Stimulated activated naive B cell treated with anti-CD40 and anti-IgM and Interleukin-4, amounts not matched to agents 10 μg/mL and 1 μg/mL and 100 μg/mL, for 72 hours (primary cell): ENCODE measurements around the gene C2orf76.
"Not testable (repeated sequence)": the region's sequence is repeated elsewhere in the genome, so short reads cannot be mapped to it uniquely, and the experiment has no call there.

Source experiments
- ATAC-seq, 2 donors: fragments of 150-1000 bp; cut with Tn5 transposase; replicated peaks; 2 replicates each; pipeline ENCODE4 v1.10.0; 2021; ENCODE audit warnings: moderate library complexity in 1 of 2
- DNase-seq: peaks from one replicate; pipeline ENCODE4 v3.0.0; 2021
- H3K27ac Mint-ChIP-seq: one replicate; pipeline ENCODE4 v1.8.0; 2022; ENCODE audit warnings: mild to moderate bottlenecking, mixed read lengths
- H3K27me3 Mint-ChIP-seq, 2 donors: one replicate each; pipeline ENCODE4 v1.8.0; 2022; ENCODE audit warnings: mixed read lengths in 2 of 2
- H3K36me3 Mint-ChIP-seq, 2 donors: one replicate each; pipeline ENCODE4 v1.8.0; 2022; ENCODE audit warnings: mixed read lengths in 2 of 2, mild to moderate bottlenecking in 1 of 2
- H3K4me1 Mint-ChIP-seq, 2 donors: one replicate each; pipeline ENCODE4 v1.8.0; 2022; ENCODE audit warnings: mixed read lengths in 2 of 2, mild to moderate bottlenecking in 1 of 2
- H3K4me3 Mint-ChIP-seq, 2 donors: one replicate each; pipeline ENCODE4 v1.8.0; 2022; ENCODE audit warnings: mild to moderate bottlenecking in 2 of 2, mixed read lengths in 2 of 2, moderate library complexity in 1 of 2
- H3K9me3 Mint-ChIP-seq, 2 donors: one replicate each; pipeline ENCODE4 v1.8.0; 2022; ENCODE audit warnings: mixed read lengths in 2 of 2, mild to moderate bottlenecking in 1 of 2

The C2orf76 gene

DNA sequence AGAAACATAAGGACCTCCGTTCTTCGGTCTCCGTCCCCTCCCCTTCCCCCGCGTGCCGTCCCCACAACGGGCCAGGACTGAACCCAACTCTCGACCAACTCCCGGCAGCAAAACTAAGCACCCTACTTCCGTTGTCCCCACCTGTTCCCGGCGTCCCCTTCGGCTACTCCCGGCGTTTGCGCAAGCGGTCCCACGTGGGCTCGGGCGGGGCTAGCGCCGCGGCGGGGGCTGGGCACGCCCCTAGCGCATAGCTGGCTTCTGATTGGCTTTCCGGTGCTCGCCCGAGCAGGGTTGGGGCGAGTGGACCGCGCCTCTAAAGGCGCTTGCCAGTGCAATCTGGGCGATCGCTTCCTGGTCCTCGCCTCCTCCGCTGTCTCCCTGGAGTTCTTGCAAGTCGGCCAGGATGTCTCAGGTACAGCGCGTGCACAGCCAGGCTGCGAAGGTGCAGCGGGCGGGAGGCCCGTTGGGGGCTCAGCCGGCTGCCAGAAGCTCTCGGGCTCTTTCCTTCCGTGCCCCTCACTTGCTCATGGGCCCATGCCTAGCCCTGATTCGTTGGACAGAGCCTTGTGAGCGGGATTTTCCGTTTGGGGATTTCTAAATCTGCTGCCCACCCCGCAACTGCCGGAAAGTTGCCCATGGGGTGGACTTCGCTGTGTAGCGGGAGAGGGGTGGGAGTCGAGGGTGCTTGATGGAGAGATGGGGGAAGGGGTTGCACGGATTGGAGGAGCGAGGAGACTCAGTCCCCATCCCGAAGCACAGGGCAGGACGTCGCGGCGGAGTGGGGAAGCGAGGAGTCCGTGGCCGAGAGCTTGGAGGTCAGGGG lies at the start of gene C2orf76, which contains the start of gene DBI:
TSS of gene C2orf76 (minus strand) at position 186 of the 823 bp plus-strand sequence. CDS start 26,875 bp downstream, outside the sequence.
TSS of gene DBI (plus strand) at position 329 of the 823 bp plus-strand sequence. CDS start at position 404, 75 bp downstream.
- peak within 1 kb of the TSS; percentile 98 to 99 for H3K4me3 Mint-ChIP-seq
- peak within 1 kb of the TSS; percentile 98 for H3K27ac Mint-ChIP-seq
- ATAC-seq = peak; percentile 94 to 95
- H3K36me3 Mint-ChIP-seq = peaks cover 50 to 70% of the 10 kb centered on the region in 2 donors
- no peaks in the 10 kb centered on the region for H3K27me3 Mint-ChIP-seq
- peaks cover 38 to 52% of the 10 kb centered on the region in 2 donors for H3K4me1 Mint-ChIP-seq
- peak; percentile 95 for DNase-seq
- no peaks in the 10 kb centered on the region for H3K9me3 Mint-ChIP-seq

DNA sequence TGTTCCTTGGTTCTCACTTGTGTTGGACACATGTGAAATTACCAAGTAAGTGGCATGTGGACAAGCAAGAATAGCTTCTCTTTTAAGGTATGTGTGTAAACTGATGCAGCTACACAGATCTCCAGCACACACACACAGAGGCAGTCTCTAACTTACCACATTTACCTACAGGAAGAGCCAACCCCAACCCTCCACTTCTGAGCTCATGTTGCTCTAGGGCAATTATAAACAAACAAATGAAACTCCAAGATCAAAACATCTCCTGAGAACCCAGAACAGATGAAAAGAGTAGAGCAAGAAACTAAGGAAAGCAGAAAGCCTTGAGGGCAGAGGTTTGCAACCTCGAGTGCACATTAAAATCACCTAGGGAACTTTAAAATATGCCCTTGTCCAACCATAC lies 49.0 kb upstream of the C2orf76 start:
- peaks cover 11% of the 10 kb centered on the region in 2 donors for H3K27me3 Mint-ChIP-seq
- no peak overlapping the region for H3K4me3 Mint-ChIP-seq
- H3K36me3 Mint-ChIP-seq = no peaks in the 10 kb centered on the region
- H3K9me3 Mint-ChIP-seq = no peaks in the 10 kb centered on the region
- DNase-seq (no peak), ATAC-seq (no peak)
- peaks cover 6 to 26% of the 10 kb centered on the region in 2 donors for H3K4me1 Mint-ChIP-seq
- H3K27ac Mint-ChIP-seq = no peak overlapping the region

DNA sequence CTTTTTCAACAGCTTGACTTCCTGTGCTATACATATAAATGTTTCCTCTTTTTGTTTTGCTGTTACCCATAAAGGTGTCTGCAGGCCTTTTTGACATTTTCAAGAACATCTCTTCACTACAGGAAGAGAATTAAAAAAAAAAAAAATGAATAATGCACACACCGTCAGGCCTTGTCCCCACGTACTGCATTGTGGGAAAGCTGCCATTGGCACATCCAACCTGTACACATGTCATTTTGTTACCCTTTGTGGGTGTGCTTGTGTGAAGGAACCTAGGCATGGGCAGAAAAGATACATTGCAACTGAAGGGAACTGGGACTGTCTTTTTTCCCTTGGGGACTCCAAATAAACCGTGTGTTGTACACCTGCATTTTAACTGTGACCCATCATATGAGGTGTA lies 48.3 kb upstream of the C2orf76 start:
- peaks cover 5 to 8% of the 10 kb centered on the region in 2 donors for H3K27me3 Mint-ChIP-seq
- no peaks in the 10 kb centered on the region for H3K9me3 Mint-ChIP-seq
- H3K4me3 Mint-ChIP-seq = no peak overlapping the region
- no peak for DNase-seq
- H3K4me1 Mint-ChIP-seq = peaks cover 6 to 26% of the 10 kb centered on the region in 2 donors
- ATAC-seq = peak; percentile 43 to 58
- H3K36me3 Mint-ChIP-seq = no peaks in the 10 kb centered on the region
- H3K27ac Mint-ChIP-seq = no peak overlapping the region

DNA sequence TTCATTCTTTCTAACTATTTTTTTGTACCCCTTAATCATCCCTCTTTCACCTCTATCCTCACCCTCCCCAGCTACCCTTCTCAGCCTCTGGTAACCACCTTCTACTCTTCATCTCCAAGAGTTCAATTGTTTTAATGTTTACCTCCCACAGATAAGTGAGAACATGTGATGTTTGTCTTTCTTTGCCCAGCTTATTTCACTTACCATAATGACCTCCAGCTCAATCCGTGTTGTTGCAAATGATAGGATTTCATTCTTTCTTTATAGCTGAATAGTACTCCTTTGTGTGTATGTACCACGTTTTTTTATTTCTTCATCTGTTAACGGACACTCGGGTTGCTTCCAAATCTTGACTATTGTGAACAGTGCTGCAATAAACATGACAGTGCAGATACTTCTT lies 42.9 kb upstream of the C2orf76 start:
- no peak overlapping the region for H3K4me3 Mint-ChIP-seq
- peaks cover 0 to 13% of the 10 kb centered on the region in 2 donors for H3K27me3 Mint-ChIP-seq
- ATAC-seq (no peak), DNase-seq (no peak)
- H3K4me1 Mint-ChIP-seq = peaks cover under 1 to 4% of the 10 kb centered on the region in 2 donors
- H3K36me3 Mint-ChIP-seq = no peaks in the 10 kb centered on the region
- no peak overlapping the region for H3K27ac Mint-ChIP-seq
- H3K9me3 Mint-ChIP-seq = no peaks in the 10 kb centered on the region

DNA sequence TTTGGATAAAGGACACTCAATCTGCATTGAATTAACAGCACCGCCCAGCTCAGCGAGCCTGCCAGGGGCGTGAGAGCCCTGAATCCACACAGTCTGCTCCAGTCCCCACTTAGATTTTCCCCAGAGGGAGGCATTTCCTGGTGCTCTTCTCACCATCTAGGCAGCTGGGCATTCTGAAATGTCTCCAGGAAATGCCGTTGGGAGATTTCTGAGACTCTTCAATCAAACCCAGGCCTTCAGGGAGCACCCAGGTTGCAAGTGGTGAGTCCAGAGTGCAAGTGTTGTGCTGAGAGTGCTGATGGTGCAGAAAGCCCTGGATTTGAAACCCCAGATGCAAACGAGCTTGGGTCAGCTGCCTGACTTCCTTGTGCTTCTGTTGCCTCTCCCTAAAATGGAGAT lies 41.6 kb upstream of the C2orf76 start:
- Mint-ChIP-seq H3K9me3 (no peaks in the 10 kb centered on the region), H3K27ac (no peak overlapping the region), H3K4me1 (peaks cover 0 to 3% of the 10 kb centered on the region in 2 donors), H3K4me3 (no peak overlapping the region), H3K27me3 (peaks cover 0 to 16% of the 10 kb centered on the region in 2 donors), H3K36me3 (no peaks in the 10 kb centered on the region)
- ATAC-seq (no peak), DNase-seq (no peak)

DNA sequence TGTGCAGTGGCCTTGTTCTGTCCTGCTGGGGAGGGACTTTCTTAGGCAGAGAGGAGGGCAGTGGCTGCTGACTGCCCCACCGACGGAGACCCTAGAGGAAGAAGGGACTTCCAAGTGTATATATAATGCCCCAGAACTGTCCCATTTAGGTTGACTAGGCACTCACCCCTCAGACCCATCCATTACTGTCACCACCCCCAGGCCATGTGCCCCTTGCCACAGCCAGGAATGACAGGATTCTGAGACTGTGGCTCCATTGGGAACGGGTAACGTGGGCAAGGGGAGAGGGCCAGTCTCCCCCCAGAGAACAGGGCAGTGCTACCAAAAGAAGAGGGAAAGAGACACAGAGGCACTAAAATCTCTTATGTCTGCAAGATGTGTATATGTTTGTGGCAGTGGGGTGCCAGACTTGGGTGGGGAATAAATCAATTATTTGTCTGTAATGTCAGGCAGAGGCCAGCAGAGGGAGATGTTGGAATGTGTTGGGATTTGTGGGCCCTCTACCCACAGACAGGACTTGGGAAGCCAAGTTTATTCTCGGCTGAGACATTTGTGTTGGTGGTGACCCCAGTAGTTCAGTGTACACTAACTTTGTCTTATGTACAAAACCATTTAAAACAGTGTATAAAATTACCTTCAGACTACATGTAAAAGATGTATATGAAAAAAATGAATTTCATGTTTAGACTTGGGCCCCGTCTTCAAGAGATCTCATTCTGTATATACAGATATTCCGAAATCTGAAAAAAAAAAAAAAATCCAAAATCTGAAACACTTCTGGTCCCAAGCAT lies 41.0 kb upstream of the C2orf76 start:
- ATAC-seq = peak; percentile 61 to 72

DNA sequence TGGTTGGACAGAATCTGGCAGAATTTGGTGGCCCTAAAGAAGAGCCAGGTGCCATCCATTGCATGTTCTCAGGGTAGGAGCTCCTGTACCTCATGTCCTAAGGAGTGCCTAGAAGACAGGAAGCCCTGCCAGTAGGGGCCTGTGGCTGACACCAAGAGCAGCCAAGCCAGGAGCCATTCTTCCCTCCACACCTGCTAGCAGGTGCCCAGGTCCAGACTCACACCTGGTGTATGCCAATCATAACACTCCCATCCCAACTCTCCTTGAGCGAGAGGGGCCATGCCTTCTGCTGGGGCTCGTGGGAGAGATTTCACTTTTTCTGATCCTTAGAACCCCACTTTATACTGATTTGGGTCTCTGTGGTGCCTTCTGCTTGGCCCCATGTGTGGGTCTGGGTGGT lies 38.5 kb upstream of the C2orf76 start:
- DNase-seq (no peak), ATAC-seq (no peak)
- H3K36me3 Mint-ChIP-seq = no peaks in the 10 kb centered on the region
- H3K27ac Mint-ChIP-seq = no peak overlapping the region
- H3K27me3 Mint-ChIP-seq = peaks cover 0 to 20% of the 10 kb centered on the region in 2 donors
- no peak overlapping the region for H3K4me3 Mint-ChIP-seq
- H3K4me1 Mint-ChIP-seq = peaks cover 0 to 3% of the 10 kb centered on the region in 2 donors
- no peaks in the 10 kb centered on the region for H3K9me3 Mint-ChIP-seq

More for the DNA sequence above, 41.0 kb upstream of the C2orf76 start:
- peaks cover 0 to 3% of the 10 kb centered on the region in 2 donors for H3K4me1 Mint-ChIP-seq
- peak overlapping the region; percentile 59 for H3K27ac Mint-ChIP-seq
- no peak overlapping the region for H3K4me3 Mint-ChIP-seq
- H3K27me3 Mint-ChIP-seq = peaks cover 0 to 16% of the 10 kb centered on the region in 2 donors
- no peaks in the 10 kb centered on the region for H3K36me3 Mint-ChIP-seq
- peak; percentile 29 for DNase-seq
- H3K9me3 Mint-ChIP-seq = no peaks in the 10 kb centered on the region

DNA sequence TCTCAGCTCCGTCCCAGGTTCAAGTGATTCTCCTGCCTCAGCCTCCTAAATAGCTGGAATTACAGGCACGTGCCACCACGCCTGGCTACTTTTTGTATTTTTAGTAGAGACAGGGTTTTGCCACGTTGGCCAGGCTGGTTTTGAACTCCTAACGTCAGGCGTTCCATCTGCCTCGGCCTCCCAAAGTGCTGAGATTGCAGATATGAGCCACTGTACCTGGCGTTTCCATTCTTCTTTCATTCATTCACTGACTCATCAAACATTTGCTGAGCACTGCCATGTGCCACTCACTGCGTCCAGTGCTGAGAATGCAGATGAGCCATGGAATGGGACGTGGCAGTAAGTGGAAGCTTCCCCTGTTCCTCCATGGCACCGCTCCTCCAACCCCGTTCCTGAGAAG lies 37.0 kb upstream of the C2orf76 start:
- peaks cover 13 to 20% of the 10 kb centered on the region in 2 donors for H3K27me3 Mint-ChIP-seq
- H3K4me3 Mint-ChIP-seq, H3K4me1 Mint-ChIP-seq, H3K27ac Mint-ChIP-seq, H3K36me3 Mint-ChIP-seq, ATAC-seq, H3K9me3 Mint-ChIP-seq, DNase-seq: not testable (repeated sequence)

DNA sequence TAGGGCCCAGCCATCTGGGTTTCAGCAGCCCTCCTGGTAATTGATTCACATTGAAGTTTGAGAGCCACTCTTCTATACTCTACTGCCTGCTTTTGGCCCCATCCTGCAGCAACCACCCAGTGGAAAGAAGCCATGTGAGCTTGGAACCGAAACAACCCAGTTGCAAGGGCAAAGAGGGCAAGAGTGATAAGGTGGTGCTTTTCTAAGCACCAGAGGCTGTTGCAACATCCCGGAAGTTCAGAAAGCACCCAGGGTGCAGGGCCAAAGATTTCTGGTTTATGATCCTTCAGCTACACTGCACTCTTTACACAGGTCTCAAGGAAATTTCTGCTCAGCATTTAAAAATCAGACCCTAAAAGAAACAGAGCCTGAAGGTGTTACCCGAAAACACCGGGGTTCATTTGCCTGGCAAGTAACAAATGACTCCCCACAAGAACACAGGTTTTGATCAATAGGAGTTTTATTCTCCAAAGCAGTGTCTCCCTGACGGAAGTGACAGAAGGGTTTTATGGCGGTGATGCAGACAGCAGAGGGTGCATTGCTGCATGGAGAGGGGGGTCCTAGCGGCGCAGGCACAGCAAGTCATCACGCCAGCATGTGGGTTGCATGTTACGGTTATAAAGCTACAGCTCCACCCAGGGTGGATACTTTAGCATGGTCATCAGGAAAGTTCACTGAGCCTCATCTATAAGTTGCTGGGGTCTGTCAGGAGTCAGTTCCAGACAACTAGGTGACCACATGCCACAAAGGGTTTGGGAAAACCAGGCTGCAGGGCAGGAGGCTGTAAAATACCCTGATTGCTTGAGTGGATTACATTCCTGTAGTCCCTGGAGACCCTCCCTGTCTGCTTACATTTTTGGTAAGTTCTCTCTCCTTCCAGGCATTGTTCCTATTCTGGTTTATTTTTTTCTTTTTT lies 36.3 kb upstream of the C2orf76 start:
- no peak overlapping the region for H3K4me3 Mint-ChIP-seq
- ATAC-seq = no peak

DNA sequence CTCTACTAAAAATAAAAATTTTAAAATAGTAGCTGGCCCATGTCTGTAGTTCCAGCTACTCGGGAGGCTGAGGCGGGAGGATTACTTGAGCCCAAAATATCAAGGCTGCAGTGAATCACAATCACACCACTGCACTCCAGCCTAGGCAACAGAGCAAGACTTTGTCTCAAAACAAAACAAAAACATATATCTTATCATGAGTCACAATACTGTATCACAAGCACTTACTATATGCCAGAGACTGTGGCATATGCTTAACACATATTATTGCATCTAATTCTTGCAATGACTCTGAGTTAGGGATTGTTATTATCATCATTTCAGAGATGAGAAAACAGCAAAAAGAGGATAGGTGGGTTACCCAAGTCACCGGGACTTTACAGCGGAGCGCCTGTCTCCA lies 35.5 kb upstream of the C2orf76 start:
- no peak overlapping the region for H3K27ac Mint-ChIP-seq
- H3K4me1 Mint-ChIP-seq = peaks cover 2 to 9% of the 10 kb centered on the region in 2 donors
- no peaks in the 10 kb centered on the region for H3K36me3 Mint-ChIP-seq
- H3K9me3 Mint-ChIP-seq = no peaks in the 10 kb centered on the region
- no peak overlapping the region for H3K4me3 Mint-ChIP-seq
- DNase-seq (no peak), ATAC-seq (no peak)
- peaks cover 14 to 23% of the 10 kb centered on the region in 2 donors for H3K27me3 Mint-ChIP-seq

More for the DNA sequence above, 36.3 kb upstream of the C2orf76 start:
- Mint-ChIP-seq H3K36me3 (no peaks in the 10 kb centered on the region), H3K27me3 (peaks cover 14 to 23% of the 10 kb centered on the region in 2 donors), H3K9me3 (no peaks in the 10 kb centered on the region), H3K4me1 (peaks cover 5 to 9% of the 10 kb centered on the region in 2 donors), H3K27ac (no peak overlapping the region)
- DNase-seq = no peak

DNA sequence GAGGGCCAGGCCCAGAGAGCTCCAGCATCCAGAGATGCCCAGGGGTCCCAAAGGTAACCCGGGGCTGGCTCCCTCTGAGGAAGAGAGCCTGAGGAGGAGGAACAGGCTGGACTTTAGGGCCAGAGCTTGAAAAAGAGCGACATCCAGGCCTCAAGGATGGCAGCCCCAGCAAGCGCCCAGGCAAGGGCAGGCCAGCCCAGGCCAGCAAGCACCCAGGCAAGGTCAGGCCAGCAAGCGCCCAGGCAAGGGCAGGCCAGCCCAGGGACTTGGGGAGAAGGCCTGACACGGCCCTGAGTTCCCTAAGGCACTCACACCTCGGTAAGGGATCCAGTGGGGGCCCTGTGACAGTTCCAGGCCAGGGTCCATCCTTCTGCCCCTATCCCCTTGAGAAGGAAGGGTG lies 30.6 kb upstream of the C2orf76 start:
- ATAC-seq (no peak), DNase-seq (no peak)
- no peaks in the 10 kb centered on the region for H3K9me3 Mint-ChIP-seq
- H3K4me1 Mint-ChIP-seq = peaks cover 2 to 9% of the 10 kb centered on the region in 2 donors
- H3K27ac Mint-ChIP-seq = no peak overlapping the region
- H3K27me3 Mint-ChIP-seq = peaks cover 13 to 14% of the 10 kb centered on the region in 2 donors
- H3K36me3 Mint-ChIP-seq = no peaks in the 10 kb centered on the region
- H3K4me3 Mint-ChIP-seq = no peak overlapping the region

DNA sequence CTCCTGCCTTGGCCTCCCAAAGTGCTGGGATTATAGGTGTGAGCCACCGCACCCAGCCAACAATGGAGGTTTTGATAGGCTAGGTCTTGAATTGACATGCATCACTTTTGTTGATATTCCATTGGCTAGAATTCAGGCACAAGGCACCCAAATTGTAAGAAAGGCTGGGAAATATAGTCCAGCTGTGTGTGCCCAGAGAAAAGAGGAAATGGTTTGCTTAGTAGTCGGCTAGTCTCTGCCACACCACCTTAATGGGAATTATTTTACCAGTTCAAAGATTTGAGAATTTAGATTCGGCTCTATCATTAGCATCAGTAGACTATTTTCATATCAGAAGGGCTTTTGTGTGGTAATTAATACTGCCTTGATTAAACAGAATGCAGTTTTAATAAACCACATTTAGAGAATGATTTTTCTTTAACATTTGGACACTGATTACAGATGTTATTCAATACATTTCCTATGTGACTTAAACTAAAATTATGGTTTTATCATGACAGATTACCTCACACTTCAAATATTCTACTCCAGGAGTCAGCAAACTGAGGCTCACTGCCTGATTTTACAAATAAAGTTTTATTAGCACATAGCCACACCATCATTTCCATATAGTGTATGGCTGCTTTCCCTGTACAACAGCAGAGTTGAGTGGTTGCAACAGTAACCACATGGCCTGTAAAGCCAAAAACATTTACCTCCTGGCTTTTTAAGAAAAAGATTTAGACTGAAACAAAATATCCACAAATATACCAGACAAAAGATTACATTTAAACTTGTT lies 27.5 kb upstream of the C2orf76 start:
- DNase-seq = no peak
- no peaks in the 10 kb centered on the region for H3K9me3 Mint-ChIP-seq
- H3K27me3 Mint-ChIP-seq = peaks cover 3 to 6% of the 10 kb centered on the region in 2 donors
- no peak overlapping the region for H3K4me3 Mint-ChIP-seq
- no peak overlapping the region for H3K27ac Mint-ChIP-seq
- no peak for ATAC-seq
- no peaks in the 10 kb centered on the region for H3K36me3 Mint-ChIP-seq
- peaks cover 2 to 9% of the 10 kb centered on the region in 2 donors for H3K4me1 Mint-ChIP-seq

DNA sequence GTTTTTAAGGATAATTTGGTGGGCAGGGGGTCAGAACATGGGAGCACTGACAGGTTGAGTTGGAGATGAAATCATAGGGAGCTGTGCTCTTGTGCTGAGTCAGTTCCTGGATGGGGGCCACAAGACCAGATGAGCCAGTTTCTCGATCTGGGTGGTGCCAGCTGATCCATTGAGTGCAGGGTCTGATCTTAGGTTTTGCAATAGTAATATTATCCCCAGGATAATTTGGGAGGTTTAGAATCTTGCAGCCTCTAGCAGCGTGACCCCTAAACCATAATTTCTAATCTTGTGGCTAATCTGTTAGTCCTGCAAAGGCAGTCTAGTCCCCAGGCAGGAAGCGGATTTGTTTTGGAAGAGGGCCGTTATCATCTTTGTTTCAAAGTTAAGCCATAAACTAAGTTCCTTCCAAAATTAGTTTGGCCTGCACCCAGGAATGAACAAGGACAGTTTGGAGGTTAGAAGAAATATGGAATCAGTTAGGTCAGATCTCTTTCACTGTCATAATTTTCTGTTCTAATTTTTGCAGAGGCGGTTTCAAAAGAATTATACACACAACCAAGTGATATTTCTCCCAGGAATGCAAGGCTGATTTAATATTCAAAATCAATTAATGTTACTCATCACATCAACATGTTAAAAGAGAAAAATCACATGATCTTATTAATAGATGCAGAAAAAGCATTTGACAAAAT lies 23.1 kb upstream of the C2orf76 start:
- no peak overlapping the region for H3K4me3 Mint-ChIP-seq
- H3K27me3 Mint-ChIP-seq = no peaks in the 10 kb centered on the region
- ATAC-seq = no peak
- H3K36me3 Mint-ChIP-seq = no peaks in the 10 kb centered on the region
- no peaks in the 10 kb centered on the region for H3K9me3 Mint-ChIP-seq
- H3K4me1 Mint-ChIP-seq = peaks cover 6 to 8% of the 10 kb centered on the region in 2 donors
- DNase-seq = no peak
- H3K27ac Mint-ChIP-seq = no peak overlapping the region
